HFFc6 (cell line): ENCODE results near the gene SERPINA3. TPM values are rescaled to one million over a fixed set of nuclear protein-coding genes. Genes with fewer than 3 reads are reported as not detected.

Experiments used
- DNase-seq: peaks from one replicate; pipeline ENCODE4 v3.0.0-alpha.2; 2018
- H3K27ac Mint-ChIP-seq: 2 replicates; pipeline ENCODE4 v1.8.0; 2020; ENCODE audit warnings: mild to moderate bottlenecking, mixed read lengths
- H3K27me3 Mint-ChIP-seq: 2 replicates; pipeline ENCODE4 v1.8.0; 2021; ENCODE audit warnings: mild to moderate bottlenecking, moderate library complexity, mixed read lengths; ENCODE audit not compliant: insufficient read depth
- H3K36me3 Mint-ChIP-seq: 2 replicates; pipeline ENCODE4 v1.8.0; 2021; ENCODE audit warnings: low read depth, mixed read lengths
- H3K4me1 Mint-ChIP-seq: 2 replicates; pipeline ENCODE4 v1.8.0; 2020; ENCODE audit warnings: low read depth, mixed read lengths
- H3K4me3 Mint-ChIP-seq: 2 replicates; pipeline ENCODE4 v1.8.0; 2020; ENCODE audit warnings: mild to moderate bottlenecking, moderate library complexity, mixed read lengths
- H3K9me3 Mint-ChIP-seq: 2 replicates; pipeline ENCODE4 v1.8.0; 2020; ENCODE audit warnings: mild to moderate bottlenecking, mixed read lengths
- CTCF ChIP-seq: fragments of 200-600 bp; sonication (generic); IDR thresholded peaks from 2 replicates; pipeline ENCODE4 v1.5.0; 2021; ENCODE audit warnings: antibody characterized with exemption, mild to moderate bottlenecking
- long read RNA-seq: library from polyadenylated mRNA; unstranded; transcript quantifications from one replicate; pipeline ENCODE4 v2.0.0, GENCODE V29; 2019
- total RNA-seq, 6 experiments: library from RNA; stranded (reverse); fragmentation: NEBNext Ultra II Directional; extraction: Animal tissue kit (Norgen Biotek cat#: 25700); gene quantifications; 2 replicates in 1 of 6; 3 replicates in 5 of 6; pipeline ENCODE4 v1.2.3, GENCODE V29; 2021

The SERPINA3 gene
- not detected for total RNA-seq
- long read RNA-seq, result 0 reads

- H3K27me3 Mint-ChIP-seq, result peaks cover 4% of the 10 kb centered on the region; the same call in 1 of the 2 replicates
- peaks cover 5% of the 10 kb centered on the region; the same call in 1 of the 2 replicates for H3K36me3 Mint-ChIP-seq
- DNase-seq, result no peak
- H3K9me3 Mint-ChIP-seq, result peaks cover 55% of the 10 kb centered on the region
- H3K4me1 Mint-ChIP-seq, result no peaks in the 10 kb centered on the region
- no peak within 1 kb of the TSS for H3K27ac Mint-ChIP-seq
- TF ChIP-seq CTCF, result no peak
- H3K4me3 Mint-ChIP-seq, result no peak within 1 kb of the TSS
Observed at GRCh38 chr14:94612174-94612573, at the start of gene SERPINA3. Gene SERPINA3 (plus strand): TSS chr14:94612391. CDS start chr14:94614442, 2,051 bp downstream.

DNA sequence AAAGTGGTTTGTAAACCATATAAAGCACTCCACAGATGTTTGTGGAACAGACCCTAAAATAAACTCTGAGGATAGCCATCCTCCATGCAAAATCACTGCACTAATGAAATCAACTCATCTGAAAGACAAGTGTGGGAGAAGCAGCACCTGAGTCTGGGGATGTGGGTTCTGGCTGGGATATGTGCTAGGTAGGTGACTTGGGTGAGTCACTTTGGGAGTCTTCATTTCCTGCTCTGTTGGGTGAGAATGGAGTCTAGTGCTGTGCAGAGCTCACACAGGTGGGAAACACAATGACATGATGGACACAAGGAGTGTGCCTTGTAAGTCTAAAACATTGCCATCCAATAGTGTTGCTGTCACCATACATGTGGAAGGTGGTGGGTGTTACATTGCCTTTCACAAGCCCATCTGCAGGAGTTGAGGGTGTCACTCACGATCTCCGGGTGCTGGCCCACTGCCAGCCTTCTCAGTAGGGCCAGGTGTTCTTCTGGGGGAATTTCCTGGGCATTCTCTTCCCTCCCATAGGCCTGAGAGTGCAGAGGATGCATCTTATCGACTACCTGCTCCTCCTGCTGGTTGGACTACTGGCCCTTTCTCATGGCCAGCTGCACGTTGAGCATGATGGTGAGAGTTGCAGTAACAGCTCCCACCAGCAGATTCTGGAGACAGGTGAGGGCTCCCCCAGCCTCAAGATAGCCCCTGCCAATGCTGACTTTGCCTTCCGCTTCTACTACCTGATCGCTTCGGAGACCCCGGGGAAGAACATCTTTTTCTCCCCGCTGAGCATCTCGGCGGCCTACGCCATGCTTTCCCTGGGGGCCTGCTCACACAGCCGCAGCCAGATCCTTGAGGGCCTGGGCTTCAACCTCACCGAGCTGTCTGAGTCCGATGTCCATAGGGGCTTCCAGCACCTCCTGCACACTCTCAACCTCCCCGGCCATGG lies 49.0 kb upstream of the SERPINA3 start:
- Mint-ChIP-seq H3K4me3 (no peak overlapping the region), H3K27me3 (no peaks in the 10 kb centered on the region; the same call in 1 of the 2 replicates), H3K9me3 (peaks cover 76% of the 10 kb centered on the region), H3K4me1 (no peaks in the 10 kb centered on the region), H3K27ac (no peak overlapping the region), H3K36me3 (peaks cover 8% of the 10 kb centered on the region; the same call in 1 of the 2 replicates)
- TF ChIP-seq CTCF, result no peak
- no peak for DNase-seq

- no peak overlapping the region for H3K27ac Mint-ChIP-seq
- H3K9me3 Mint-ChIP-seq, result peaks cover 77% of the 10 kb centered on the region
- H3K36me3 Mint-ChIP-seq, result peaks cover 8% of the 10 kb centered on the region; the same call in 1 of the 2 replicates
- H3K4me1 Mint-ChIP-seq, result no peaks in the 10 kb centered on the region
- no peak overlapping the region for H3K4me3 Mint-ChIP-seq
- H3K27me3 Mint-ChIP-seq, result no peaks in the 10 kb centered on the region; the same call in 1 of the 2 replicates
- TF ChIP-seq CTCF, result no peak
- DNase-seq, result no peak
Observed at GRCh38 chr14:94564381-94564780, 47.8 kb upstream of the SERPINA3 start.

DNA sequence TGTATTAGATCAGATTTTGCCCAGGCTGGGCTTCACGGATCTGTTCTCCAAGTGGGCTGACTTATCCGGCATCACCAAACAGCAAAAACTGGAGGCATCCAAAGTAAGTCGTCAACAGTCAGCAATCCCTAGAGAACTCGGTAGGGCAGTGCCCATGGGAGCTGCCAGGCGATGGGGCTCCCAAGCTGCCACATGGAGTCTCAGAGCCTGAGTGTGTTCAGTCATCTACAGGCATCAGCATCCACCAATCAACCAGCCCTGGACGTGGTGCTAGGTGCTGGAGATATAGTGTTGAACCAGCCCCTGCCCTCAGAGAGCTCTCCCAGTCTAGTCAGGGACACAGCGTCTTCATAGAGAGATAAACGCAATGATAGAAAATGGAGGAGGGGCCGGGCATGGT lies 44.0 kb upstream of the SERPINA3 start:
- DNase-seq, result no peak
- Mint-ChIP-seq H3K4me3 (no peak overlapping the region), H3K36me3 (peaks cover 8% of the 10 kb centered on the region), H3K4me1 (no peaks in the 10 kb centered on the region), H3K9me3 (peaks cover 71% of the 10 kb centered on the region), H3K27me3 (no peaks in the 10 kb centered on the region), H3K27ac (no peak overlapping the region)
- no peak for TF ChIP-seq CTCF

DNA sequence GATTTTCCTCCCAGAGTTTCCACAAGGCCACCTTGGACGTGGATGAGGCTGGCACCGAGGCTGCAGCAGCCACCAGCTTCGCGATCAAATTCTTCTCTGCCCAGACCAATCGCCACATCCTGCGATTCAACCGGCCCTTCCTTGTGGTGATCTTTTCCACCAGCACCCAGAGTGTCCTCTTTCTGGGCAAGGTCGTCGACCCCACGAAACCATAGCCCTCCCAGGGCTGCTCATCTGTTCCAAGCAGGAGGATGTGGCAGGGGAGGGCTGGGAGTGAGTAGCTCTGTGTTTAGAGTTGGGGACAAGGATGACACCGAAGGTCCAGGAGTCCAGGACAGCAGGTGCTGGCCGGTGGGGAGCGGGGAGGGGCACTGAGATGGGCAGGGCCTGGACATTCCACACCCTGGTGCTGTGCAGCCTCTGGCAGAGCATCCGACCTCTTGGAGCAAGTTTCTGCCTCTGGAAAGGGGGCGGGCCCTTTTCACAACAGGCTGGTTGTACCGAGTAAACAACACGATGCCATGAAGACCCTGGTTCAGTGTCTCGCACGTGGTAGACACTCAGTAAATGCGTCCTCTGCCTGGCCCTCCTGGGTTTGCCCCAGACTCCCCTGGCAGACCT lies 42.7 kb upstream of the SERPINA3 start:
- no peak overlapping the region for H3K27ac Mint-ChIP-seq
- TF ChIP-seq CTCF, result no peak
- peaks cover 8% of the 10 kb centered on the region for H3K36me3 Mint-ChIP-seq
- no peaks in the 10 kb centered on the region for H3K4me1 Mint-ChIP-seq
- H3K9me3 Mint-ChIP-seq, result peaks cover 72% of the 10 kb centered on the region
- H3K27me3 Mint-ChIP-seq, result no peaks in the 10 kb centered on the region
- H3K4me3 Mint-ChIP-seq, result no peak overlapping the region
- DNase-seq, result no peak
